Endothelial cell of umbilical vein (primary cell): Measurements from ENCODE around the gene ANKMY1. TPM values are rescaled to one million over a fixed set of nuclear protein-coding genes. Genes with fewer than 3 reads are reported as not detected.

Source experiments
- BruUV-seq: library from RNA; stranded (reverse); fragments of 400-500 nt; replicated peaks from 2 replicates; lab custom pipeline; 2021; lab: Mats Ljungman, UMichigan
- CTCF ChIA-PET: fragments of 300-600, 350-600 bp; sonication (Branson Sonifier 250); formaldehyde crosslinking; loops from one replicate; lab custom pipeline; 2021; ENCODE audit warnings: antibody characterized with exemption, inconsistent platforms; lab: Charles Lee
- POLR2A ChIA-PET: fragments of 300-600, 350-600 bp; sonication (Branson Sonifier 250); formaldehyde crosslinking; loops from one replicate; lab custom pipeline; 2021; ENCODE audit warnings: antibody characterized with exemption, inconsistent platforms; lab: Charles Lee
- DNase-seq: peaks from one replicate; pipeline ENCODE4 v3.0.0-alpha.2; 2011; ENCODE audit warnings: low read depth, low spot score
- FAIRE-seq: peaks from 2 replicates; lab custom pipeline; 2011; peaks lifted over from hg19 to GRCh38; lab: Jason Lieb, UNC
- H2AFZ ChIP-seq: 2 replicates; pipeline ENCODE4 v1.6.0; 2012; ENCODE audit warnings: low read depth, low read length, control low read depth, inconsistent platforms
- H3K27ac ChIP-seq: 2 replicates; pipeline ENCODE4 v1.5.1; 2011; ENCODE audit warnings: low read depth, mild to moderate bottlenecking, control low read depth, low read length, moderate library complexity; ENCODE audit not compliant: insufficient read depth
- H3K27me3 ChIP-seq, 2 experiments: 2 replicates each; pipeline versions ENCODE4 v1.6.0 to v1.6.1; 2011; ENCODE audit warnings: low read length in 2 of 2, mixed read lengths in 1 of 2; ENCODE audit not compliant: control insufficient read depth in 2 of 2, insufficient read depth in 2 of 2
- H3K36me3 ChIP-seq, 2 experiments: 2 replicates in 1 of 2; 3 replicates in 1 of 2; pipeline ENCODE4 v1.5.1; 2011; ENCODE audit warnings: low read length in 2 of 2, mild to moderate bottlenecking in 1 of 2, moderate library complexity in 1 of 2; ENCODE audit not compliant: control insufficient read depth in 2 of 2, insufficient read depth in 2 of 2; ENCODE audit errors: extremely low read depth in 1 of 2
- H3K4me1 ChIP-seq: 3 replicates; pipeline ENCODE4 v1.5.1; 2011; ENCODE audit warnings: mild to moderate bottlenecking, low read length; ENCODE audit not compliant: control insufficient read depth, insufficient read depth; ENCODE audit errors: extremely low read depth
- H3K4me2 ChIP-seq: 2 replicates; pipeline ENCODE4 v1.6.1; 2011; ENCODE audit warnings: low read length, control low read depth, mixed read lengths; ENCODE audit not compliant: insufficient read depth
- H3K4me3 ChIP-seq, 3 experiments: fragments of 200-600 bp in 1 of 3; sonication (generic), shearing (Covaris generic) in 1 of 3; replicated peaks in 1 of 3; 2 replicates each; pipeline ENCODE4 v1.5.1; 2011 to 2016; ENCODE audit warnings: control low read depth in 3 of 3, low read length in 3 of 3, mild to moderate bottlenecking in 2 of 3, inconsistent platforms in 1 of 3, low read depth in 1 of 3, moderate library complexity in 1 of 3; ENCODE audit not compliant: insufficient read depth in 1 of 3
- H3K79me2 ChIP-seq: 2 replicates; pipeline ENCODE4 v1.6.0; 2012; ENCODE audit warnings: low read length, inconsistent platforms; ENCODE audit not compliant: control insufficient read depth, insufficient read depth
- H3K9ac ChIP-seq: replicated peaks from 2 replicates; pipeline ENCODE3; 2011; ENCODE audit warnings: low read length, control low read depth; ENCODE audit not compliant: insufficient read depth; ENCODE audit errors: extremely low read depth
- H3K9me1 ChIP-seq: replicated peaks from 3 replicates; pipeline ENCODE4 v1.6.0; 2011; ENCODE audit warnings: mild to moderate bottlenecking, low read length; ENCODE audit not compliant: control insufficient read depth, insufficient read depth; ENCODE audit errors: extremely low read depth
- H3K9me3 ChIP-seq: replicated peaks from 2 replicates; pipeline ENCODE4 v1.5.1; 2012; ENCODE audit warnings: low read length, inconsistent platforms; ENCODE audit not compliant: control insufficient read depth, insufficient read depth
- H4K20me1 ChIP-seq: replicated peaks from 2 replicates; pipeline ENCODE3; 2011; ENCODE audit warnings: mild to moderate bottlenecking, low read length; ENCODE audit not compliant: control insufficient read depth, insufficient read depth; ENCODE audit errors: extremely low read depth
- EZH2 ChIP-seq: IDR thresholded peaks from 2 replicates; pipeline ENCODE4 v1.6.1; 2012; ENCODE audit warnings: borderline replicate concordance, low read depth, mild to moderate bottlenecking, moderate library complexity, low read length, inconsistent platforms; ENCODE audit not compliant: severe bottlenecking
- FOS ChIP-seq: IDR thresholded peaks from 2 replicates; pipeline ENCODE4 v1.6.1; 2011; ENCODE audit warnings: mild to moderate bottlenecking, low read length, moderate library complexity, borderline replicate concordance; ENCODE audit not compliant: insufficient read depth
- GATA2 ChIP-seq: IDR thresholded peaks from 2 replicates; pipeline ENCODE4 v1.7.0; 2011; ENCODE audit warnings: low read depth, mild to moderate bottlenecking, moderate library complexity, mixed read lengths, low read length; ENCODE audit not compliant: insufficient read length, insufficient read depth
- JUN ChIP-seq: IDR thresholded peaks from 2 replicates; pipeline ENCODE4 v1.6.1; 2011; ENCODE audit warnings: borderline replicate concordance, low read depth; ENCODE audit not compliant: insufficient read length, insufficient read depth
- MYC ChIP-seq: IDR thresholded peaks from one replicate; pipeline ENCODE4 v1.6.1; 2011; ENCODE audit warnings: mild to moderate bottlenecking, low read depth, low read length
- POLR2A ChIP-seq: IDR thresholded peaks from 2 replicates; pipeline ENCODE4 v1.6.1; 2012; ENCODE audit warnings: low read depth, mild to moderate bottlenecking, control low read depth, low read length
- POLR2AphosphoS5 ChIP-seq: IDR thresholded peaks from 2 replicates; pipeline ENCODE4 v1.6.1; 2012; ENCODE audit warnings: low read depth, mild to moderate bottlenecking, control low read depth, low read length, moderate library complexity; ENCODE audit not compliant: insufficient read depth
- dilution Hi-C: fragments of 300-500 bp; cut with MboI; formaldehyde crosslinking; loops from one replicate; pipeline ENCODE4 v1.15.0; 2019; ENCODE audit warnings: low sequenced_read_pairs; ENCODE audit not compliant: extremely low pct_ligation_motif_present
- intact Hi-C: fragments of 100-400 bp; cut with micrococcal nuclease; formaldehyde crosslinking; loops from one replicate; pipeline ENCODE4 v1.10.0; 2022
- polyA plus RNA-seq, 4 experiments: library from polyadenylated mRNA; depleted of rRNA in 3 of 4; stranded (reverse) in 3 of 4; unstranded in 1 of 4; fragments of >200 nt; gene quantifications; 2 replicates each; pipeline versions ENCODE4 v1.2.1 to v1.2.3, GENCODE V29; 2011 to 2012; ENCODE audit warnings: missing spikeins in 1 of 4
- total RNA-seq: library from RNA; stranded (reverse); gene quantifications from 2 replicates; pipeline ENCODE4 v1.2.3, GENCODE V29; 2021
- TF ChIP-seq, protein P1 (sequence below), 2 donors: IDR thresholded peaks; 1 replicate in 1 of 2; 2 replicates in 1 of 2; pipeline ENCODE4 v1.5.1; 2011; ENCODE audit warnings: low read length in 2 of 2, mild to moderate bottlenecking in 2 of 2, moderate library complexity in 2 of 2, control low read depth in 1 of 2, inconsistent platforms in 1 of 2, low read depth in 1 of 2; ENCODE audit not compliant: insufficient read depth in 1 of 2; ENCODE audit errors: extremely low read depth in 1 of 2

ANKMY1 gene
- total and polyA plus RNA-seq, 2 donors (not counting 3 experiments of a cell fraction or from before 2014, with no cell fraction given): 9.0 to 16.0 TPM

DNA sequence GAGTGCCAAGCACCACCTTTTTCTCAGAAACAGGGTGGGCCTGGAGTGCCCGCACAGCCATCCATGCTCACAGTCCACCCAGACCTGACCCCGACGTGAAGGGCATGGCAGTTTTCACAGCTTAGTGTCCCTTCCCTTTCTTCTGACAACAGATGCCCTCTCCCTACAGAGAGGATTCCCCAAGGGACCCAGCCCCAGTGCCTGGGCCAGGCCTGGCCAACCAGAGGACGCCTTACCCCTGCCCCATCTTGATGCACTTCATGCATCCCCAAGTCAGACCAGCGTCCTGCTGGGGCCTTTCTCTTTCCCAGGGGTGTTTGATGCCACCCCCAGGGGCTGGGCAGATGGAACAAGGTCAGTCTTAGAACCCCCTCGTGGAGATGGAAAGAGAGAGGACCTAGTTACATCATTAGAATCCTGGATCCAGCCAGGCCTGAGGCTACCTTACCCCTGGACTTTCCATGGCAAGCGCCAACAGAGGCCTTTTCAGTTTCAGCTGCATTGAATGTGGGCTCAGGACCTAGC lies 3.8 kb downstream of the ANKMY1 start:
- Histone ChIP-seq H3K9me3 (no peaks in the 10 kb centered on the region), H3K27me3 (no peaks in the 10 kb centered on the region), H3K9ac (no peak overlapping the region), H3K4me1 (peaks cover 12% of the 10 kb centered on the region), H3K4me2 (no peak overlapping the region), H3K9me1 (no peaks in the 10 kb centered on the region), H3K4me3 (no peak overlapping the region), H3K27ac (no peak overlapping the region), H4K20me1 (no peaks in the 10 kb centered on the region), H3K36me3 (peaks cover 2% of the 10 kb centered on the region in 2 experiments), H3K79me2 (peaks cover 6% of the 10 kb centered on the region), H2AFZ (no peak overlapping the region)
- DNase-seq (no peak), FAIRE-seq (no peak)
- intact Hi-C loops: no loop called here
- TF ChIP-seq, protein P1, sequence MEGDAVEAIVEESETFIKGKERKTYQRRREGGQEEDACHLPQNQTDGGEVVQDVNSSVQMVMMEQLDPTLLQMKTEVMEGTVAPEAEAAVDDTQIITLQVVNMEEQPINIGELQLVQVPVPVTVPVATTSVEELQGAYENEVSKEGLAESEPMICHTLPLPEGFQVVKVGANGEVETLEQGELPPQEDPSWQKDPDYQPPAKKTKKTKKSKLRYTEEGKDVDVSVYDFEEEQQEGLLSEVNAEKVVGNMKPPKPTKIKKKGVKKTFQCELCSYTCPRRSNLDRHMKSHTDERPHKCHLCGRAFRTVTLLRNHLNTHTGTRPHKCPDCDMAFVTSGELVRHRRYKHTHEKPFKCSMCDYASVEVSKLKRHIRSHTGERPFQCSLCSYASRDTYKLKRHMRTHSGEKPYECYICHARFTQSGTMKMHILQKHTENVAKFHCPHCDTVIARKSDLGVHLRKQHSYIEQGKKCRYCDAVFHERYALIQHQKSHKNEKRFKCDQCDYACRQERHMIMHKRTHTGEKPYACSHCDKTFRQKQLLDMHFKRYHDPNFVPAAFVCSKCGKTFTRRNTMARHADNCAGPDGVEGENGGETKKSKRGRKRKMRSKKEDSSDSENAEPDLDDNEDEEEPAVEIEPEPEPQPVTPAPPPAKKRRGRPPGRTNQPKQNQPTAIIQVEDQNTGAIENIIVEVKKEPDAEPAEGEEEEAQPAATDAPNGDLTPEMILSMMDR (IDR thresholded peaks at IDR 0.05; ENCODE audit: extremely low read depth in 1 of 2, insufficient read depth in 1 of 2, low read depth in 1 of 2, low read length in 2 of 2): no peak
- BruUV-seq: no TSS peak
- ChIA-PET CTCF (interaction anchor here (0.6 kb wide), 1 partner anchor 33 kb away, joined by 3 read pairs; no protein-coding TSS in a partner anchor), POLR2A (no interaction called here)
- dilution Hi-C loops: no loop called here

DNA sequence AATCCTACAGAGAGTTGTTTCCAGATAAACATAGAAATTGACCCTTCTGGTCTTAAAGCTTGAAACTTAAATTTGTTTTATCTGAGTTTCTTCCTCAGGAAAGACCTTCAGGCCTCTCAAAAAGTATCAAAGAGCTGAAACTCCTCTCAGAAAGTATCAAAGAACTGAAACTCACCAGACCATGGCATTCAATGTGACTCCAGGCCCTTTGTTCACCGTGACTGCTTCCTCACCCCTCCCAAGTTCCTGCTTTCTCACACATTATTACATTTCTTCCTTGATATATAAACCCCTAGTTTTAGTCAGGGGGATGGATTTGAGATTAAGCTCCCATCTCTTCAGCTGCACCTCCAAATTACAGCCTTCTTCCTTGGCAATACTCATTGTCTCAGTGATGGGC lies 6.0 kb downstream of the ANKMY1 start:
- BruUV-seq: no TSS peak
- Histone ChIP-seq H3K9me1 (no peaks in the 10 kb centered on the region), H3K27ac (no peak overlapping the region), H3K4me1 (peaks cover under 1% of the 10 kb centered on the region), H3K36me3 (peaks cover 2% of the 10 kb centered on the region in 2 experiments), H3K9ac (no peak overlapping the region), H3K27me3 (no peaks in the 10 kb centered on the region), H3K9me3 (no peaks in the 10 kb centered on the region), H2AFZ (no peak overlapping the region), H3K4me2 (no peak overlapping the region), H3K4me3 (no peak overlapping the region), H3K79me2 (peaks cover 3% of the 10 kb centered on the region), H4K20me1 (no peaks in the 10 kb centered on the region)
- intact Hi-C loops (no loop called here), dilution Hi-C loops (no loop called here)
- CTCF ChIA-PET: interaction anchor here (1.2 kb wide), 1 partner anchor 38 kb away, joined by 4 read pairs; no protein-coding TSS in a partner anchor
- TF ChIP-seq, protein P1 (IDR thresholded peaks at IDR 0.05; ENCODE audit: extremely low read depth in 1 of 2, insufficient read depth in 1 of 2, low read depth in 1 of 2, low read length in 2 of 2): no peak
- TF ChIP-seq POLR2A (no peak), MYC (no peak), EZH2 (no peak), JUN (no peak), GATA2 (no peak), FOS (no peak), POLR2AphosphoS5 (no peak)
- no peak for FAIRE-seq
- POLR2A ChIA-PET: no interaction called here
- DNase-seq: no peak
